Effector memory CD8-positive, alpha-beta T cell (primary cell): Measurements from ENCODE around the gene ZNF211.

Experiments
- ATAC-seq: fragments of 150-1000 bp; cut with Tn5 transposase; replicated peaks from 2 replicates; pipeline ENCODE4 v1.10.0; 2021; ENCODE audit warnings: mild to moderate bottlenecking, moderate library complexity
- DNase-seq, 3 experiments: peaks; one replicate each; pipeline ENCODE4 v3.0.0; 2021
- H3K27ac Mint-ChIP-seq, 2 donors: one replicate each; pipeline ENCODE4 v1.8.0; 2022; ENCODE audit warnings: mild to moderate bottlenecking in 2 of 2, mixed read lengths in 2 of 2, moderate library complexity in 2 of 2
- H3K27me3 Mint-ChIP-seq, 2 donors: one replicate each; pipeline ENCODE4 v1.8.0; 2022; ENCODE audit warnings: mixed read lengths in 2 of 2
- H3K36me3 Mint-ChIP-seq: one replicate; pipeline ENCODE4 v1.8.0; 2022; ENCODE audit warnings: mild to moderate bottlenecking, moderate library complexity, mixed read lengths; ENCODE audit not compliant: insufficient read depth
- H3K4me1 Mint-ChIP-seq, 2 donors: one replicate each; pipeline ENCODE4 v1.8.0; 2022; ENCODE audit warnings: low read depth in 2 of 2, mixed read lengths in 2 of 2
- H3K4me3 Mint-ChIP-seq, 2 donors: one replicate each; pipeline ENCODE4 v1.8.0; 2022; ENCODE audit warnings: mild to moderate bottlenecking in 2 of 2, mixed read lengths in 2 of 2, moderate library complexity in 2 of 2
- H3K9me3 Mint-ChIP-seq, 2 donors: one replicate each; pipeline ENCODE4 v1.8.0; 2022; ENCODE audit warnings: mixed read lengths in 2 of 2

The ZNF211 gene

DNA sequence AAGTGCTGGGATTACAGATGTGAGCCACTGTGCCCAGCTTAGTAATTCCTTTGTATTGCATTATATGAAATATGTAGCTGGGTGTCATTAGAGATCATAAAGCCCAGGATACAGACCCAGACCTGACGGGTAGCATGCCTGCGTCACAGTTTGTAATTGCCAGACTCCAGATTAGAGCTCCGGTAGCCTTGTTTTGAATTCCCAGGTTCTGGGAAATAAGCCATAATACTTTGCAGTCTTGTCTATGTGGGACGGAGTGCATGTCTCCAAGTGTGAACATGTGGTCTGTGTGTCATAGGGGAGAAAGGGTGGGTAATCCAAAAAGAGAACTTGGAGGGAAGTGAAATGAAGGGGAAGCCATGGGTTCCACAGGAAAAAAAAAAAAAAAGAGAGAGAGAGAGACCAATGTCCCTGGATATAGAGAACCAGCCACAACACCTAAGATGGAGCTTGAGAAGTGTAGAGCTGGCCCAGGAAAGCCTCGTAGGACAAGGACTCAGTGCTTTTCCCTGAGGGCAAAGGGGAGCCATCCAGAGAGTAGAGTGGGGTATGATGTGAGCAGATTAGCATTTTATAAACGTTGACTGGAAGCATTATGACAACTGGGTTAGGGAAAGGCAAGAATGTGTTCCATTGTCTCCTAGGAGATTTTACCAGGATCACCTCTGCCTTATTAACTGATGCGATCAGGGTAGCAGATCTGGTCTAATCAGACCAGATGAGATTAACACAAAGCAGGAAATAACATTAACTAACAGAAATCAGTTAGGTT, 38.3 kb downstream of the ZNF211 start:
- DNase-seq (no peak), ATAC-seq (no peak)
- Mint-ChIP-seq H3K4me3 (no peak overlapping the region), H3K36me3 (no peaks in the 10 kb centered on the region), H3K4me1 (no peaks in the 10 kb centered on the region), H3K27me3 (peaks cover 28 to 40% of the 10 kb centered on the region in 2 donors), H3K27ac (no peak overlapping the region), H3K9me3 (no peaks in the 10 kb centered on the region)

DNA sequence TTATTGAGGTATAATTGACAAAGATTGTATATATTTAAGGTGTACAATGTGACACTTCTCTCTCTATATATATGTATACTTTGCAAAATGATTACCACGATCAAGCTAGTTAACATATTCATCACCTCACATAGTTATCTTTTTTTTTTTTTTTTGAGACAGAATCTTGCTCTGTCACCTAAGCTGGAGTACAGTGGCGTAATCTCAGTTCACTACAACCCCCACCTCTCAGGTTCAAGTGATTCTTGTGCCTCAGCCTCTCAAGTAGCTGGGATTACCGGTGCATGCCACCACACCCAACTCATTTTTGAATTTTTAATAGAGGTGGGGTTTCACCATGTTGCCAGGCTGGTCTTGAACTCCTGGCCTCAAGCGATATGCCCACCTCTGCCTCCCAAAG, 39.5 kb downstream of the ZNF211 start:
- DNase-seq (no peak), ATAC-seq (no peak)
- no peak overlapping the region for H3K4me3 Mint-ChIP-seq
- no peaks in the 10 kb centered on the region for H3K36me3 Mint-ChIP-seq
- H3K4me1 Mint-ChIP-seq = no peaks in the 10 kb centered on the region
- no peaks in the 10 kb centered on the region for H3K9me3 Mint-ChIP-seq
- peaks cover 33 to 42% of the 10 kb centered on the region in 2 donors for H3K27me3 Mint-ChIP-seq
- H3K27ac Mint-ChIP-seq = no peak overlapping the region

DNA sequence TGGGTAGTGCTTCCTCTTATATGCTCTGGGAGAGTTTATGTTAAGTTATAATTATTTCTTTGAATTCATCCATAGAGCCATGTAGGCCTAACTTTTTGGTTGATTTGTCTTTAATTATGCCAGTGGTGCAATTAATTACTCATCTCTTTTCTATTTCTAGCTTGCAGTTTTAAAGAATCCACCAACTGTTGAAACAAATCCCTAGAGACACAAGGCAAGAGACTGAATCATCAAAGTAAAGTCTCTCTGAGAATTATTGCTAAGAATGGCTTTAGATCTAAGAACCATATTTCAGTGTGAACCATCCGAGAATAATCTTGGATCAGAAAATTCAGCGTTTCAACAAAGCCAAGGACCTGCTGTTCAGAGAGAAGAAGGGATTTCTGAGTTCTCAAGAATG, 42.9 kb downstream of the ZNF211 start:
- Mint-ChIP-seq H3K36me3 (no peaks in the 10 kb centered on the region), H3K4me1 (no peaks in the 10 kb centered on the region)

DNA sequence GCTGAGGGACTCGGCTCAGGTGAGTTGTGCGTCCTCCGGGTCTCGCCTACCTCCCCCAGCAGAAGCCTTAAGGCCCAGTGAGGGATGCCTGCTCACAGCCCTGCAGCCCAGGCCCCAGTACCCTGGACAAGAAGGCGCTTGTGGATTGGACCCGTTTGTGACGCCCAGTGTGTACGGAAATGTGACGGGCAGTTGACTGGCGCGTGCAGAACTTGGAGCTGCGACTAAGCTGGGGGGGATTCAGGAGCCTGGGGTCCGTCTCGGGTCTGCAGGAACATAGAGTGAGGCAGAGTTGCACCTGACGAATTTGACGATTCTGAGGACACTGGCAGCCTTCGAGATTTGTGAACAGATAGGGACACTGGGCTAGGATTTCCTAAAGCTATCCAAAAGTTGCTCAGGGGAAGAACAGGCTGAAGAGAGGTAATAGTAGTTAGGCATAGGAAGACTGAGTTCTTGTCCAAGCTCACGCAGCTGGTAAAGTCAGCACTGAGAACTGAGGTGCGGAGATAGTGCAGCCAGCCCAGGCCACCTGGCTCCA, 49.3 kb downstream of the ZNF211 start:
- Mint-ChIP-seq H3K4me3 (peak overlapping the region; percentile 95 to 96), H3K27ac (peak overlapping the region; percentile 95 to 96), H3K27me3 (peaks cover 0 to under 1% of the 10 kb centered on the region in 2 donors), H3K36me3 (peaks cover 26% of the 10 kb centered on the region), H3K9me3 (peaks cover 32 to 46% of the 10 kb centered on the region in 2 donors), H3K4me1 (peaks cover 33 to 36% of the 10 kb centered on the region in 2 donors)
- DNase-seq = no peak
- no peak for ATAC-seq

More for the DNA sequence above, 42.9 kb downstream of the ZNF211 start:
- Mint-ChIP-seq H3K9me3 (no peaks in the 10 kb centered on the region), H3K27ac (no peak overlapping the region), H3K4me3 (no peak overlapping the region), H3K27me3 (peaks cover 24% of the 10 kb centered on the region in 2 donors)
- ATAC-seq (no peak), DNase-seq (no peak)

GRCh38 chr19:57686727-57687126, 53.8 kb downstream of the ZNF211 start:
- H3K27ac Mint-ChIP-seq = no peak overlapping the region
- H3K9me3 Mint-ChIP-seq = peaks cover 35 to 46% of the 10 kb centered on the region in 2 donors
- H3K4me3 Mint-ChIP-seq = no peak overlapping the region
- peaks cover 25% of the 10 kb centered on the region for H3K36me3 Mint-ChIP-seq
- H3K27me3 Mint-ChIP-seq = no peaks in the 10 kb centered on the region
- no peak for ATAC-seq
- H3K4me1 Mint-ChIP-seq = peaks cover 28 to 31% of the 10 kb centered on the region in 2 donors
- no peak for DNase-seq

- H3K9me3 Mint-ChIP-seq = peaks cover 33 to 41% of the 10 kb centered on the region in 2 donors
- peaks cover 21 to 23% of the 10 kb centered on the region in 2 donors for H3K4me1 Mint-ChIP-seq
- H3K27me3 Mint-ChIP-seq = no peaks in the 10 kb centered on the region
- peaks cover 18% of the 10 kb centered on the region for H3K36me3 Mint-ChIP-seq
- ATAC-seq = no peak
- H3K4me3 Mint-ChIP-seq = no peak overlapping the region
- H3K27ac Mint-ChIP-seq = no peak overlapping the region
- DNase-seq = no peak
Observed at GRCh38 chr19:57687363-57688010, 54.5 kb downstream of the ZNF211 start.

- Mint-ChIP-seq H3K4me1 (peaks cover 14 to 16% of the 10 kb centered on the region in 2 donors), H3K4me3 (no peak overlapping the region), H3K36me3 (peaks cover 18% of the 10 kb centered on the region), H3K27ac (no peak overlapping the region), H3K9me3 (peaks cover 29 to 34% of the 10 kb centered on the region in 2 donors), H3K27me3 (no peaks in the 10 kb centered on the region)
- no peak for DNase-seq
- no peak for ATAC-seq
Observed at GRCh38 chr19:57688011-57688763, 55.2 kb downstream of the ZNF211 start.

DNA sequence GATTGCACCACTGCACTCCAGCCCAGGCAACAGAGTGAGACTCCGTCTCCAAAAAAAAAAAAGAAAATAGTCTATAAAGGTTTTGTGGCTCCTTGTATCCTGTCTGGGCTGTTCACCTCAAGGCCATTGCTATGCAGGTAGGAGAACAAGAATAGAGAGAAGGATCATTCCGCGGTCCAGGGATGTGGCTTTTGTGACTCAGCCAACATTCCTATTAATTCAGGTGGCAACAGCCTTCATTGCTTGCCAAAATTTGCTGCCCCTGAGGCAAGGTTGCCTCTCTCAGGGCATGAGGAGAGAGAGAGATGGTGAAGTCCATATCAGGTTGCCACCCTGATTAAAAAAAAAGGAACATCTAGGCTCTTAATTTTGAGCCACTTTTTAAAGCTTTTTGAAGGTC, 56.8 kb downstream of the ZNF211 start:
- no peak for ATAC-seq
- Mint-ChIP-seq H3K4me3 (no peak overlapping the region), H3K9me3 (peaks cover 20 to 34% of the 10 kb centered on the region in 2 donors), H3K36me3 (peaks cover 18% of the 10 kb centered on the region), H3K27ac (no peak overlapping the region), H3K27me3 (no peaks in the 10 kb centered on the region), H3K4me1 (peaks cover 0 to under 1% of the 10 kb centered on the region in 2 donors)
- no peak for DNase-seq
